Endothelial cell of umbilical vein (primary cell): ENCODE data around the gene TSPO.

ENCODE experiments used
- CTCF ChIP-seq, 2 donors: IDR thresholded peaks; 1 replicate in 1 of 2; 2 replicates in 1 of 2; pipeline ENCODE4 v1.5.1; 2011; ENCODE audit warnings: low read length in 2 of 2, mild to moderate bottlenecking in 2 of 2, moderate library complexity in 2 of 2, control low read depth in 1 of 2, inconsistent platforms in 1 of 2, low read depth in 1 of 2; ENCODE audit not compliant: insufficient read depth in 1 of 2; ENCODE audit errors: extremely low read depth in 1 of 2
- EZH2 ChIP-seq: IDR thresholded peaks from 2 replicates; pipeline ENCODE4 v1.6.1; 2012; ENCODE audit warnings: borderline replicate concordance, low read depth, mild to moderate bottlenecking, moderate library complexity, low read length, inconsistent platforms; ENCODE audit not compliant: severe bottlenecking
- GATA2 ChIP-seq: IDR thresholded peaks from 2 replicates; pipeline ENCODE4 v1.7.0; 2011; ENCODE audit warnings: low read depth, mild to moderate bottlenecking, moderate library complexity, mixed read lengths, low read length; ENCODE audit not compliant: insufficient read length, insufficient read depth
- JUN ChIP-seq: IDR thresholded peaks from 2 replicates; pipeline ENCODE4 v1.6.1; 2011; ENCODE audit warnings: borderline replicate concordance, low read depth; ENCODE audit not compliant: insufficient read length, insufficient read depth
- MAX ChIP-seq: IDR thresholded peaks from 2 replicates; pipeline ENCODE4 v1.6.1; 2011; ENCODE audit not compliant: insufficient read depth, insufficient read length
- MYC ChIP-seq: IDR thresholded peaks from one replicate; pipeline ENCODE4 v1.6.1; 2011; ENCODE audit warnings: mild to moderate bottlenecking, low read depth, low read length
- POLR2A ChIP-seq: IDR thresholded peaks from 2 replicates; pipeline ENCODE4 v1.6.1; 2012; ENCODE audit warnings: low read depth, mild to moderate bottlenecking, control low read depth, low read length
- POLR2AphosphoS5 ChIP-seq: IDR thresholded peaks from 2 replicates; pipeline ENCODE4 v1.6.1; 2012; ENCODE audit warnings: low read depth, mild to moderate bottlenecking, control low read depth, low read length, moderate library complexity; ENCODE audit not compliant: insufficient read depth

GRCh38 chr22:43179911-43180195 is 28.5 kb downstream of the TSPO start:
- TF ChIP-seq CTCF (IDR thresholded peaks at IDR 0.05; ENCODE audit: extremely low read depth in 1 of 2, insufficient read depth in 1 of 2, low read depth in 1 of 2, low read length in 2 of 2) (no peak), MAX (no peak), MYC (no peak), JUN (no peak), EZH2 (no peak), POLR2A (no peak), POLR2AphosphoS5 (no peak), GATA2 (no peak)
